Lower leg skin (tissue), 3 donors: Measurements from ENCODE around the gene PROSER2.

ENCODE experiments used
- POLR2A ChIP-seq, 2 donors: fragments of 450-650 bp; IDR thresholded peaks; one replicate each; pipeline ENCODE4 v1.6.1; 2016 to 2017; ENCODE audit warnings: antibody characterized with exemption in 2 of 2, mild to moderate bottlenecking in 1 of 2, moderate library complexity in 1 of 2
- TF ChIP-seq, protein P1 (sequence below), 3 donors: fragments of 450-650 bp; IDR thresholded peaks; one replicate each; pipeline ENCODE4 v1.5.1; 2016; ENCODE audit warnings: antibody characterized with exemption in 3 of 3, mild to moderate bottlenecking in 3 of 3, moderate library complexity in 2 of 3

- no peak for TF ChIP-seq POLR2A (IDR thresholded peaks at IDR 0.05)
- TF ChIP-seq, protein P1, sequence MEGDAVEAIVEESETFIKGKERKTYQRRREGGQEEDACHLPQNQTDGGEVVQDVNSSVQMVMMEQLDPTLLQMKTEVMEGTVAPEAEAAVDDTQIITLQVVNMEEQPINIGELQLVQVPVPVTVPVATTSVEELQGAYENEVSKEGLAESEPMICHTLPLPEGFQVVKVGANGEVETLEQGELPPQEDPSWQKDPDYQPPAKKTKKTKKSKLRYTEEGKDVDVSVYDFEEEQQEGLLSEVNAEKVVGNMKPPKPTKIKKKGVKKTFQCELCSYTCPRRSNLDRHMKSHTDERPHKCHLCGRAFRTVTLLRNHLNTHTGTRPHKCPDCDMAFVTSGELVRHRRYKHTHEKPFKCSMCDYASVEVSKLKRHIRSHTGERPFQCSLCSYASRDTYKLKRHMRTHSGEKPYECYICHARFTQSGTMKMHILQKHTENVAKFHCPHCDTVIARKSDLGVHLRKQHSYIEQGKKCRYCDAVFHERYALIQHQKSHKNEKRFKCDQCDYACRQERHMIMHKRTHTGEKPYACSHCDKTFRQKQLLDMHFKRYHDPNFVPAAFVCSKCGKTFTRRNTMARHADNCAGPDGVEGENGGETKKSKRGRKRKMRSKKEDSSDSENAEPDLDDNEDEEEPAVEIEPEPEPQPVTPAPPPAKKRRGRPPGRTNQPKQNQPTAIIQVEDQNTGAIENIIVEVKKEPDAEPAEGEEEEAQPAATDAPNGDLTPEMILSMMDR (IDR thresholded peaks at IDR 0.05) = no peak
Measured at GRCh38 chr10:11854301-11854700, 31.1 kb downstream of the PROSER2 start.
